ENCODE data around the gene RASSF7. TPM values are rescaled to one million over a fixed set of nuclear protein-coding genes. Genes with fewer than 3 reads are reported as not detected.

The RASSF7 gene
- total and polyA plus RNA-seq, 2 of the 8 experiments (the other 6 are each of a cell fraction or from before 2014, with no cell fraction given): 22.3 to 43.9 TPM

- TF ChIP-seq HDAC6 (IDR thresholded peaks at IDR 0.05; ENCODE audit: low read depth, low read length): no peak
- TF ChIP-seq CBX8 (IDR thresholded peaks at IDR 0.05; ENCODE audit: borderline replicate concordance, low read depth, low read length): no peak
- TF ChIP-seq RXRA (IDR thresholded peaks at IDR 0.05; ENCODE audit: insufficient read depth, low read depth, low read length): no peak
- no peak for TF ChIP-seq RFX5 (IDR thresholded peaks at IDR 0.05; ENCODE audit: borderline replicate concordance, low read depth, low read length)
- no peak for TF ChIP-seq NRF1 (IDR thresholded peaks at IDR 0.05; ENCODE audit: low read depth, low read length)
- TF ChIP-seq CREB1 (IDR thresholded peaks at IDR 0.05): no peak
- no peak for TF ChIP-seq BCL11A (IDR thresholded peaks at IDR 0.05; ENCODE audit: low read depth in 2 of 2, low read length in 2 of 2)
- TF ChIP-seq TEAD4 (IDR thresholded peaks at IDR 0.05; ENCODE audit: low read depth, low read length): no peak
Observed at GRCh38 chr11:531919-532526, 28.7 kb upstream of the RASSF7 start (continued).
